K562 (cell line): ENCODE measurements around the gene SAMD11. TPM values are rescaled to one million over a fixed set of nuclear protein-coding genes. Genes with fewer than 3 reads are reported as not detected.

Experiments
- ATAC-seq: fragments of 200-7000 bp; cut with Tn5 transposase; 3 replicates; pipeline ENCODE4 v1.9.1; 2020; ENCODE audit warnings: moderate library complexity
- BruUV-seq: library from RNA; stranded (reverse); fragments of 400-500 nt; replicated peaks from 2 replicates; lab custom pipeline; 2021; lab: Mats Ljungman, UMichigan
- CTCF ChIA-PET: fragments of 300-600 bp; formaldehyde crosslinking; extraction: SDS; loops from one replicate; lab custom pipeline; 2021; ENCODE audit warnings: low intra/inter-chr PET ratio; lab: Yijun Ruan, JAX
- POLR2A ChIA-PET: fragments of 300-600, 350-650 bp; sonication (Branson Sonifier 250); formaldehyde crosslinking; extraction: SDS; loops from one replicate; lab custom pipeline; 2021; ENCODE audit warnings: antibody characterized with exemption, inconsistent platforms; lab: Yijun Ruan, JAX
- DNase-seq, 4 experiments: peaks; one replicate each; pipeline versions ENCODE4 v3.0.0 to v3.0.0-alpha.2; 2011 to 2018; ENCODE audit warnings: low spot score in 3 of 4, mixed read lengths in 3 of 4; ENCODE audit errors: extremely low read depth in 1 of 4
- FAIRE-seq: peaks from 2 replicates; lab custom pipeline; 2011; peaks lifted over from hg19 to GRCh38; lab: Jason Lieb, UNC
- H2AFZ ChIP-seq: 2 replicates; pipeline ENCODE4 v1.6.0; 2011; ENCODE audit warnings: low read depth, low read length, control low read depth, inconsistent platforms
- H3K27ac ChIP-seq: fragments of 200-600 bp; 3 replicates; pipeline ENCODE4 v1.8.0; 2011; ENCODE audit warnings: low read depth, mild to moderate bottlenecking, control low read depth, inconsistent platforms, low read length, moderate library complexity, mixed read lengths; ENCODE audit errors: extremely low read depth
- H3K27me3 ChIP-seq, 2 experiments: fragments of 300-600 bp in 1 of 2; 2 replicates in 1 of 2; 3 replicates in 1 of 2; pipeline versions ENCODE4 v1.6.0 to v1.8.0; 2011; ENCODE audit warnings: inconsistent platforms in 2 of 2, low read length in 2 of 2, mild to moderate bottlenecking in 1 of 2, mixed read lengths in 1 of 2, moderate library complexity in 1 of 2; ENCODE audit not compliant: control insufficient read depth in 2 of 2, insufficient read depth in 2 of 2
- H3K36me3 ChIP-seq: fragments of 300-600 bp; 3 replicates; pipeline ENCODE4 v1.8.0; 2011; ENCODE audit warnings: mild to moderate bottlenecking, low read length, inconsistent platforms; ENCODE audit not compliant: control insufficient read depth, insufficient read depth
- H3K4me1 ChIP-seq, 2 experiments: fragments of 200-600 bp in 1 of 2; replicated peaks in 1 of 2; 2 replicates in 1 of 2; 3 replicates in 1 of 2; pipeline versions ENCODE4 v1.5.1 to v1.8.0; 2011; ENCODE audit warnings: inconsistent platforms in 2 of 2, low read length in 2 of 2, mild to moderate bottlenecking in 1 of 2, mixed read lengths in 1 of 2, moderate library complexity in 1 of 2; ENCODE audit not compliant: control insufficient read depth in 2 of 2, insufficient read depth in 2 of 2
- H3K4me2 ChIP-seq: 2 replicates; pipeline ENCODE4 v1.6.1; 2011; ENCODE audit warnings: low read length, control low read depth, inconsistent platforms, mixed read lengths; ENCODE audit not compliant: insufficient read depth
- H3K4me3 ChIP-seq: fragments of 200-600 bp; sonication (generic), shearing (Covaris generic); 2 replicates; pipeline ENCODE4 v1.5.1; 2016; ENCODE audit warnings: control low read depth, inconsistent platforms
- H3K79me2 ChIP-seq: fragments of 200-600 bp; 3 replicates; pipeline ENCODE4 v1.8.0; 2011; ENCODE audit warnings: low read length, inconsistent platforms; ENCODE audit not compliant: control insufficient read depth, insufficient read depth
- H3K9ac ChIP-seq, 2 experiments: 2 replicates each; pipeline versions ENCODE4 v1.6.0 to v1.6.1; 2011; ENCODE audit warnings: low read depth in 2 of 2, low read length in 2 of 2, control low read depth in 1 of 2, inconsistent platforms in 1 of 2, mild to moderate bottlenecking in 1 of 2, mixed read lengths in 1 of 2; ENCODE audit not compliant: insufficient read depth in 1 of 2
- H3K9me1 ChIP-seq: one replicate; pipeline ENCODE4 v1.6.0; 2011; ENCODE audit warnings: inconsistent platforms, mild to moderate bottlenecking, low read length, moderate library complexity; ENCODE audit not compliant: control insufficient read depth, insufficient read depth
- H3K9me3 ChIP-seq: replicated peaks from 2 replicates; pipeline ENCODE4 v1.5.1; 2011; ENCODE audit warnings: low read depth, low read length, inconsistent platforms; ENCODE audit not compliant: control insufficient read depth, insufficient read depth
- H4K20me1 ChIP-seq: replicated peaks from 2 replicates; pipeline ENCODE4 v1.6.1; 2011; ENCODE audit warnings: low read length, inconsistent platforms, mixed read lengths; ENCODE audit not compliant: control insufficient read depth, insufficient read depth
- BCOR ChIP-seq: fragments of 450-650 bp; IDR thresholded peaks from 2 replicates; pipeline ENCODE4 v1.6.1; 2016
- EP300 ChIP-seq: IDR thresholded peaks from 2 replicates; pipeline ENCODE4 v1.6.1; 2012; ENCODE audit warnings: low read length, improper control_type of control experiment
- FOXK2 ChIP-seq, 2 experiments: fragments of 450-650 bp; IDR thresholded peaks in 1 of 2; conservative IDR thresholded peaks in 1 of 2; 2 replicates each; pipeline ENCODE4 v1.6.1; 2016; ENCODE audit warnings: low read depth in 2 of 2, mild to moderate bottlenecking in 1 of 2
- GATAD2B ChIP-seq: fragments of 450-650 bp; IDR thresholded peaks from 2 replicates; pipeline ENCODE4 v1.6.1; 2017; ENCODE audit warnings: mild to moderate bottlenecking, borderline replicate concordance
- GTF2A2 ChIP-seq: IDR thresholded peaks from 2 replicates; pipeline ENCODE4 v1.6.1; 2016; ENCODE audit warnings: mild to moderate bottlenecking, missing genetic modification characterization, missing compliant biosample characterization
- GTF3C2 ChIP-seq: IDR thresholded peaks from 3 replicates; pipeline ENCODE4 v1.6.1; 2011; ENCODE audit warnings: borderline replicate concordance, mild to moderate bottlenecking, moderate library complexity; ENCODE audit not compliant: insufficient read length; ENCODE audit errors: extremely low read depth
- KDM5B ChIP-seq: fragments of 200-600 bp; sonication (generic); IDR thresholded peaks from 2 replicates; pipeline ENCODE4 v1.6.1; 2012; ENCODE audit warnings: low read depth, mild to moderate bottlenecking, moderate library complexity, low read length, control low read depth, inconsistent platforms; ENCODE audit not compliant: insufficient replicate concordance
- MEIS2 ChIP-seq: fragments of 450-650 bp; IDR thresholded peaks from 2 replicates; pipeline ENCODE4 v1.6.1; 2014; ENCODE audit warnings: mild to moderate bottlenecking; ENCODE audit not compliant: partially characterized antibody
- NFE2 ChIP-seq: IDR thresholded peaks from 2 replicates; pipeline ENCODE4 v1.6.1; 2014; ENCODE audit warnings: antibody characterized with exemption, low read depth
- POLR2G ChIP-seq: fragments of 200-400 bp; formaldehyde crosslinking; IDR thresholded peaks from 2 replicates; pipeline ENCODE4 v1.6.1; 2017; ENCODE audit warnings: low read depth, mild to moderate bottlenecking, antibody characterized with exemption, low read length, moderate library complexity
- POLR3A ChIP-seq: IDR thresholded peaks from 2 replicates; pipeline ENCODE4 v1.6.1; 2011; ENCODE audit warnings: borderline replicate concordance, mild to moderate bottlenecking, moderate library complexity; ENCODE audit not compliant: insufficient read length, insufficient read depth; ENCODE audit errors: extremely low read depth
- RB1 ChIP-seq: fragments of 450-650 bp; IDR thresholded peaks from 2 replicates; pipeline ENCODE4 v1.6.1; 2017; ENCODE audit warnings: low read depth, mild to moderate bottlenecking
- SNRNP70 ChIP-seq: fragments of 200-400 bp; formaldehyde crosslinking; optimal IDR thresholded peaks from 2 replicates; pipeline ENCODE3; 2017; ENCODE audit warnings: low read depth, low read length
- STAG1 ChIP-seq: sonication (generic); formaldehyde crosslinking; IDR thresholded peaks from 2 replicates; pipeline ENCODE4 v1.5.0; 2020; ENCODE audit warnings: missing genetic modification reagents, borderline replicate concordance
- TAL1 ChIP-seq: fragments of 450-650 bp; IDR thresholded peaks from 2 replicates; pipeline ENCODE4 v1.6.1; 2016; ENCODE audit warnings: mild to moderate bottlenecking
- TFAM ChIP-seq: fragments of 250-450 bp; sonication (Bioruptor Pico); conservative IDR thresholded peaks from 2 replicates; pipeline ENCODE4 v1.5.0; 2021; ENCODE audit warnings: mild to moderate bottlenecking, moderate library complexity
- ZBED1 ChIP-seq: IDR thresholded peaks from 2 replicates; pipeline ENCODE4 v1.6.1; 2014
- ZBTB17 ChIP-seq: fragments of 450-650 bp; formaldehyde crosslinking; IDR thresholded peaks from 2 replicates; pipeline ENCODE4 v1.4.0; 2020; ENCODE audit warnings: mild to moderate bottlenecking
- ZKSCAN1 ChIP-seq: fragments of 150-350 bp; IDR thresholded peaks from 2 replicates; pipeline ENCODE4 v1.6.1; 2016; ENCODE audit warnings: low read depth, low read length
- ZNF668 ChIP-seq: fragments of 250-450 bp; sonication (Bioruptor Pico); IDR thresholded peaks from 2 replicates; pipeline ENCODE4 v1.8.0; 2022; ENCODE audit warnings: mild to moderate bottlenecking, inconsistent platforms
- ZNF695 ChIP-seq: fragments of 450-650 bp; formaldehyde crosslinking; IDR thresholded peaks from 2 replicates; pipeline ENCODE4 v1.4.0; 2020; ENCODE audit warnings: mild to moderate bottlenecking, moderate library complexity
- ZNF76 ChIP-seq: fragments of 250-450 bp; sonication (Bioruptor Pico); IDR thresholded peaks from 2 replicates; pipeline ENCODE4 v1.4.0; 2020; ENCODE audit warnings: mild to moderate bottlenecking, moderate library complexity, borderline replicate concordance
- WGBS: fragments of 100-300 bp; shearing (Covaris generic); methylation state at CpG from one replicate; pipeline ENCODE4 v1.1.6; 2016; ENCODE audit warnings: low coverage, mixed read lengths; ENCODE audit not compliant: insufficient coverage; ENCODE audit errors: missing lambda C conversion rate; 5-methylcytosine and 5-hydroxymethylcytosine counted together
- in situ Hi-C: fragments of 300-500 bp; cut with MboI; formaldehyde crosslinking; loops from 4 replicates; pipeline ENCODE4 v1.15.0; 2018; ENCODE audit warnings: inconsistent platforms, mixed read lengths
- intact Hi-C: fragments of 100-400 bp; cut with micrococcal nuclease; formaldehyde crosslinking; loops from 2 replicates; pipeline ENCODE4 v1.14.2; 2022
- polyA plus RNA-seq, 8 experiments: library from polyadenylated mRNA; depleted of rRNA in 4 of 8; stranded (reverse) in 5 of 8; unstranded in 3 of 8; fragments of >200 nt; fragmentation: Nextera tagmentation in 2 of 8; fragmentation: Illumina TruSeq in 1 of 8; extraction: Ambion mirVana in 2 of 8; extraction: Trizol in 1 of 8; gene quantifications; 2 replicates each; pipeline versions ENCODE4 v1.2.1 to v1.2.3, GENCODE V29; 2011 to 2014; ENCODE audit warnings: inconsistent platforms in 1 of 8, missing spikeins in 1 of 8
- total RNA-seq, 7 experiments: library from RNA; depleted of rRNA in 6 of 7; stranded (reverse); fragments of >200 nt in 6 of 7; fragmentation: Illumina TruSeq in 2 of 7; extraction: Trizol in 2 of 7; gene quantifications; 2 replicates each; pipeline versions ENCODE4 v1.2.1 to v1.2.3, GENCODE V29; 2011 to 2021; ENCODE audit warnings: low replicate concordance in 1 of 7

SAMD11 gene
- total and polyA plus RNA-seq, 9 of the 15 experiments (the other 6 are each of a cell fraction or from before 2014, with no cell fraction given) = 0.07 to 0.82 (median 0.11) TPM; not detected in 2

DNA sequence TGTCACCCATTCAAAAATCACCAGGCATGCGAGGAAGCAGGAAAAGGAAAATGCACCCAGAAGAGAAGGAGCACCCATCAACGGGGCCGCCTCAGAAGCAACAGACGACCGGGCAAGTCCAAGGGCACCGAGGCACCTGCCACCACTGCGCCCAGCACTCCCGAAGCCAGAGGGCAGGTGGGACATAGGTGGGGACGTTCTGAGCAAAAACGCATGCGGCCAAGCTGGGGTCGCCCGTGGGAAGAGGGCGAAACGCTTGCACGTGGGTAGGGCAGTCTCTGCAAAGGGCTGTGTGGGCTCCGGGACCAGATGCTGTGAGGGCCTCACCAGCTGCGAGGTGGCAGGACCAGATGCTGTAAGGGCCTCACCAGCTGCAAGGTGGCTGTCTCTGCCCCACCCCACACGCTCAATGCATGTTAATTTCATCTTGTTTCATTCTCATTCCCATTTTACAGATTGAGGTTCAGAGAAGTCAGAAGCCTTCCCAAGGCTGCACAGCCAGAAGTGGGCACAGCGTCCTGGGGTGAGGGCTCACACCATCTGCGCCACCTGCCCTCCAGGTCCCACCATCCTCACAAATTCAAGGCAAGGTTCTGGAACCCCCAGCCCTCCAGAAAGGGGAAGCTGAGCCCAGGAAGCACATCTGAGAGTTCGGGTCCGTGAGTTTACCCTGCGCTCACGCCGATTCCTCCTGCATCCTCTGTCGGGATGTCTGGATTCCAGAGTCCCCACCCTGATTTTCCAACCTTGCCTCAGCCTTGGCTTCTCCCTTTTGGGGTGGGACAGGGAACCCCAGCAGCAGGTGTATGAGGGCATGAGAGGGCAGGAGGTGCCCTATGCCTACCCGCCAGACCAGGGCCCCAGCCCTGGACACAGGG is 8.2 kb upstream of the SAMD11 start:
- Histone ChIP-seq H3K4me2 (no peak overlapping the region), H2AFZ (no peak overlapping the region), H3K36me3 (no peaks in the 10 kb centered on the region), H3K79me2 (no peaks in the 10 kb centered on the region), H3K27me3 (peaks cover 33 to 72% of the 10 kb centered on the region in 2 experiments; a peak in 4 of 5 replicates), H3K4me3 (no peak overlapping the region), H3K27ac (no peak overlapping the region), H3K9me3 (no peaks in the 10 kb centered on the region), H3K9ac (peak overlapping the region in 1 of 2 experiments; percentile 24; a peak in 1 of 4 replicates), H4K20me1 (peaks cover 33% of the 10 kb centered on the region; the same call in 1 of the 2 replicates), H3K9me1 (no peaks in the 10 kb centered on the region), H3K4me1 (peaks cover 12 to 78% of the 10 kb centered on the region in 2 experiments)
- DNase-seq = no peak
- POLR2A ChIA-PET = interaction anchor here (0.7 kb wide), 1 partner anchor 301 kb away, joined by 3 read pairs; no protein-coding TSS in a partner anchor
- 26% methylated on average over 28 of the region's 28 CpGs for WGBS
- FAIRE-seq = no peak
- intact Hi-C loops (no loop called here), in situ Hi-C loops (no loop called here)
- BruUV-seq = no TSS peak
- CTCF ChIA-PET = no interaction called here
- ATAC-seq = no peak
- TF ChIP-seq GTF2A2 (tag) (no peak), POLR2G (peak; percentile 45; the same call in 1 of the 2 replicates), POLR3A (no peak), ZBTB17 (CRISPR knock-in tag) (no peak), SNRNP70 (no peak), GATAD2B (no peak), ZNF668 (no peak), KDM5B (peak; percentile 37), ZNF76 (CRISPR knock-in tag) (no peak), EP300 (no peak), RB1 (no peak), ZNF695 (CRISPR knock-in tag) (no peak), GTF3C2 (no peak), NFE2 (no peak), ZKSCAN1 (no peak), ZBED1 (no peak), TAL1 (no peak), FOXK2 (conservative IDR thresholded peaks at IDR 0.05 in 1 of 2, IDR thresholded peaks at IDR 0.05 in 1 of 2; ENCODE audit: low read depth in 2 of 2) (no peak), TFAM (CRISPR knock-in tag) (no peak), STAG1 (CRISPR knock-in tag) (no peak), MEIS2 (no peak), BCOR (peak; percentile 62)
